Raji (cell line): ENCODE results near the gene LUZP2.

Source experiments
- POLR2A ChIP-seq: IDR thresholded peaks from 2 replicates; pipeline ENCODE4 v1.6.1; 2011; ENCODE audit warnings: low read depth, low read length, control low read depth; ENCODE audit not compliant: insufficient read depth

The LUZP2 gene

GRCh38 chr11:24709928-24710565 lies 213.2 kb downstream of the LUZP2 start:
- no peak for TF ChIP-seq POLR2A

GRCh38 chr11:24714601-24715000 lies 217.7 kb downstream of the LUZP2 start:
- no peak for TF ChIP-seq POLR2A

- TF ChIP-seq POLR2A, result no peak
Measured at GRCh38 chr11:24716403-24716802, 219.6 kb downstream of the LUZP2 start.

- TF ChIP-seq POLR2A, result no peak
Measured at GRCh38 chr11:24723231-24723630, 226.4 kb downstream of the LUZP2 start.

GRCh38 chr11:24731554-24731953 lies 234.7 kb downstream of the LUZP2 start:
- no peak for TF ChIP-seq POLR2A

- no peak for TF ChIP-seq POLR2A
Measured at GRCh38 chr11:24734742-24735237, 237.9 kb downstream of the LUZP2 start.

- no peak for TF ChIP-seq POLR2A
Measured at GRCh38 chr11:24738972-24739371, 242.1 kb downstream of the LUZP2 start.

DNA sequence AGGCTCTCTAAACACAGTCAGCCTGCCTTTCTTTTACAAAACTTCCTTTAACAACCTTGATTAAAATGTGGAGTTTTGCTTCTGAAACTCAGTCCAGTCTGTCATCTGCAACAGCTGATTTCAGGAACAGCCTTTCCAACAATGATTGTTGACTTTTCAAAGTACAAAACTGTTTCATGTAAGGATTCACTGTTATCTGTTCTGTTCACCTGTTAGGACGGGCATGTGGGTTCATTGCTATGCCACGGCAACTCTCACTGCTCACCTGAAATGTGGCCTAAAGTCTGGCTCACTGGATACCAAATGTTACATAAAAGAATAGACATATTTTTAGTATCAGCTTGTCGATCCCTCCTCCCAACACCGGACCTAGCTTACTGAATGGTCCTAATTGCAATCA lies 242.8 kb downstream of the LUZP2 start:
- TF ChIP-seq POLR2A, result no peak

DNA sequence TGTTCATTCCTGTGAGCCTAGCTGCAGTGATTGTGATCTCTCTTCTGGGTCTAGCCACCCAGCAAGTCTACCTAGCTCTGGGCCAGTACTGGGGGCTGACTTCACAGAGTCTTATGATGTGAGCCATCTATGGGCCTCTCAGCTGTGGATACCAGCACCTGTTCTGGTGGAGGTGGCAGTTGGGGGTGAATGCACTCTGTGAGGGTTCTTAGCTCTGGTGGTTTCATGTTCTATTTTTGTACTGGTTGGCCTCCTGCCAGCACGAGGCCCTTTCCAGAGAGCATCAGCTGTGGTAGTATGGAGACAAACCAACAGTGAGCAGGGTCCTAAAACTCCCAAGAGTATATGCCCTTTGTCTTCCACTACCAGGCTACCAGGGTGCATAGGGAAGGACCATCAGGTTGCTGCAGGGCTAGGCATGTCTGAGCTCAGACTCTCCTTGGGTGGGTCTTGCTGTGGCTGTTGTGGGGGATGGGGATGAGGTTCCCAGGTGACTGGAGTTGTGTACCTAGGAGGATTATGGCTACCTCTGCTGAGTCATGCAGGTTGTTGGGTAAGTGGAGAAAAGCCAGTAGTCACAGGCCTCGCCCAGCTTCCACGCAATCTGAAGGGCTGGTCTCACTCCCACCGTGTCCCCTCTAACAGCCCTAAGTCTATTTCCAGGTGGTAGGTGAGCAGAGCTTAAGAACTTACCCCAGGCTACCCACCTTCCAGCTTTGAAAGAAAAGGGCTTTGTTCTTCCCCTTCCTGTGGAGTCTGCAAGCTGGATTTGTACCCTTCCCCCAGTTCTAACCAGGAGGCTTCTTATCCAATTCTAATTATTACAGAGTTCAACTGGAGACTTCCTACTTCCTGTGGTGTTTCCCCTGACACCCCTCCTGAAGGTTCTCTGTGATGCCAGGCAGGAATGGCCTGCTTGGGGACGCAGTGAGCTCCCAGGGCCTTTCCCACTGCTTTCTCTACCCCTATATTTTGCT lies 250.7 kb downstream of the LUZP2 start:
- TF ChIP-seq POLR2A, result no peak

DNA sequence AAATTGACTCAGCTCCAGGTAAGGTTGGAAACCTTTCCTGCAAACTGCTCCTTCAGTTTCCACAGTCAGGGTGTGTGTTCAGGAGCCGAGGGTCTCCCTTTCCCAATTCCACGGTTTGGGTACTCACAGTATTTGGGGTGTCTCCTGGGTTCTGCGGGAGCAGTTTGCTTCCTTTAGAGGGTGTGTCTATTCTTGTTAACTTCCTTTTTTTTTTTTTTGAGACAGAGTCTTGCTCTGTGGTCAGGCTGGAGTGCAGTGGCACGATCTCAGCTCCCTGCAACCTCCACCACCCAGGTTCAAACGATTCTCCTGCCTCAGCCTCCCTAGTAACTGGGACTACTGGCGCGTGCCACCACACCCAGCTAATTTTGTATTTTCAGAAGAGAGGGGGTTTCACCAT lies 251.4 kb downstream of the LUZP2 start:
- TF ChIP-seq POLR2A, result no peak

DNA sequence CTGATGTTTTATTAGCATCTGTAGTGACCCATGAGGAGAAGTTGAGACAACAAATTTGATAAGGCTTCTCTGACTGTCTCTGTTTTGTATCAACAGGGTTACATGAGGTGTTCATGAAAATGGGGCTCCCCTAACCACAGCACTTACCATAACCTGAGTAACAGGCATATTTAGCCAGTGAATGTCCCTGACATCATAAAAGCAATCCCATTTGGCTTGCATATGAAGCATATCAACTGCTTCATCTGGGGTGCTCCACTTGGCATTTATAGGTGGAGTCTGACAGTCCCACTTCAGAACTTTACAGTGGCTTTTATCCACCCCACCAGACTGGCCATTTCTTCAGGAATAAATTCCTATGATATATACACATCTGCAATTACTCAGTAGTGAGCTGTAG lies 257.6 kb downstream of the LUZP2 start:
- no peak for TF ChIP-seq POLR2A

- TF ChIP-seq POLR2A, result no peak
Measured at GRCh38 chr11:24755260-24755839, 258.5 kb downstream of the LUZP2 start.

DNA sequence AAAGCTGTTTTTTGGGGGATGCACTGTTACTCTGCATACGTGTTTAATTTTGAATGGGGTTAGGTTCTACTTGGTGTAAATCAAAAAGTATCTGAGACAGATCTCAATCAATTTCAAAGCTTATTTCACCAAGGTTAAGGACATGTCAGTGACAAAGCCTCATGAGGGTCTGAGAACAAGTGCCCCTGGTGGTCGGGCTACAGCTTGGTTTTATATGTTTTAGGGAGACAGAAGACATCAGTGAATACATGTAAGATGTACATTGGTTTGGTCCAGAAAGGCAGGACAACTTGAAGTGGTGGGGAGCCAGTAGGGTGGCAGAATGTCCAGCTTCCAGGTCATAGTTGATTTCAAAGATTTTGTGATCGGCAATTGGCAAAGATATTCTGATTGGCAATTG lies 262.9 kb downstream of the LUZP2 start:
- TF ChIP-seq POLR2A, result no peak

DNA sequence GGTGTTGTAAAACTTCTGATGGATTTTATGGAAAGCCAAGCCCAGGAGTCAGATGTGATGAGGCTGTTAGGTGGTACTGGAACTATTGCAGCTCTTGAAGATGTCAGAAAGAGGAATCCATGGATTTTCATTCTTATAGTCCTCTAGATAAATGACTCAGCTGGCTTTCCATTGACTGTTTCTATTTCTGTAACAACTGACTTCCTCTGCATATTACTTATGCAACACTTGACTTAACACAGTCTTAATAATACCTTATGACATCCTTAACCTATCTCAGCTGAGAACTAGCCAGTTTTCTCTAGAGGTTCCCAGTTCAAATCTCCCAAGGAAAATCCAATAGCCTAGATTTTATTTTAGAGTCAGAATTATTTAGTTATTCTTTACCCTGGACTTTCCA lies 263.8 kb downstream of the LUZP2 start:
- no peak for TF ChIP-seq POLR2A

GRCh38 chr11:24762076-24762475 lies 265.2 kb downstream of the LUZP2 start:
- no peak for TF ChIP-seq POLR2A

- no peak for TF ChIP-seq POLR2A
Measured at GRCh38 chr11:24767411-24767810, 270.6 kb downstream of the LUZP2 start.
